ENCODE measurements around the gene PPP2CA. TPM values are rescaled to one million over a fixed set of nuclear protein-coding genes. Genes with fewer than 3 reads are reported as not detected.

PPP2CA gene
- total RNA-seq, 1 experiment from 2014 or later = 184 TPM

GRCh38 chr5:134195666-134196065, 30.2 kb downstream of the PPP2CA start:
- H3K27ac ChIP-seq (ENCODE audit: low read length) = no peak overlapping the region
- no peaks in the 10 kb centered on the region for H3K4me1 ChIP-seq (ENCODE audit: control insufficient read depth, insufficient read depth, low read length)
- peaks cover 43% of the 10 kb centered on the region for H3K36me3 ChIP-seq (ENCODE audit: control insufficient read depth, insufficient read depth, low read length)
- TF ChIP-seq POLR2AphosphoS5 (IDR thresholded peaks at IDR 0.05; ENCODE audit: low read depth, low read length) (no peak), SIN3A (IDR thresholded peaks at IDR 0.05; ENCODE audit: borderline replicate concordance, insufficient read depth, low read depth, low read length) (no peak), REST (IDR thresholded peaks at IDR 0.05; ENCODE audit: insufficient read depth in 1 of 2, low read depth in 2 of 2, low read length in 1 of 2) (no peak), TCF7L2 (IDR thresholded peaks at IDR 0.05; ENCODE audit: low read depth, low read length) (no peak), CTCF (IDR thresholded peaks at IDR 0.05) (no peak)
- no TSS peak for BruUV-seq (replicated peaks)
- no peaks in the 10 kb centered on the region for H3K27me3 ChIP-seq (ENCODE audit: control insufficient read depth, insufficient read depth, low read length)
- DNase-seq (ENCODE audit: low read depth, low spot score) (no peak), ATAC-seq (no peak)
- POLR2A ChIA-PET = no interaction called here
- no peaks in the 10 kb centered on the region for H3K9me3 ChIP-seq (ENCODE audit: control insufficient read depth, insufficient read depth, low read depth, low read length)
- in situ Hi-C loops (cut with HindIII; ENCODE audit: low pct_unique_long_range_greater_than_20kb, low sequenced_read_pairs) = no loop called here
- CTCF ChIA-PET = no interaction called here
- H3K4me3 ChIP-seq (ENCODE audit: low read depth in 2 of 2, low read length in 2 of 2) = no peak overlapping the region
- intact Hi-C loops (cut with micrococcal nuclease; ENCODE audit: unreplicated experiment) = no loop called here

GRCh38 chr5:134189031-134189430, 36.8 kb downstream of the PPP2CA start:
- ChIA-PET CTCF (no interaction called here), POLR2A (no interaction called here)
- Histone ChIP-seq H3K4me3 (ENCODE audit: low read depth in 2 of 2, low read length in 2 of 2) (no peak overlapping the region), H3K9me3 (ENCODE audit: control insufficient read depth, insufficient read depth, low read depth, low read length) (no peaks in the 10 kb centered on the region), H3K36me3 (ENCODE audit: control insufficient read depth, insufficient read depth, low read length) (no peaks in the 10 kb centered on the region), H3K4me1 (ENCODE audit: control insufficient read depth, insufficient read depth, low read length) (no peaks in the 10 kb centered on the region; the same call in 1 of the 2 replicates), H3K27me3 (ENCODE audit: control insufficient read depth, insufficient read depth, low read length) (no peaks in the 10 kb centered on the region), H3K27ac (ENCODE audit: low read length) (no peak overlapping the region)
- intact Hi-C loops (cut with micrococcal nuclease; ENCODE audit: unreplicated experiment) = no loop called here
- DNase-seq (ENCODE audit: low read depth, low spot score) (no peak), ATAC-seq (no peak)
- no peak for TF ChIP-seq REST (IDR thresholded peaks at IDR 0.05; ENCODE audit: insufficient read depth in 1 of 2, low read depth in 2 of 2, low read length in 1 of 2)
- no peak for TF ChIP-seq TCF7L2 (IDR thresholded peaks at IDR 0.05; ENCODE audit: low read depth, low read length)
- no peak for TF ChIP-seq POLR2AphosphoS5 (IDR thresholded peaks at IDR 0.05; ENCODE audit: low read depth, low read length)
- TF ChIP-seq SIN3A (IDR thresholded peaks at IDR 0.05; ENCODE audit: borderline replicate concordance, insufficient read depth, low read depth, low read length) = no peak
- no peak for TF ChIP-seq CTCF (IDR thresholded peaks at IDR 0.05)
- in situ Hi-C loops (cut with HindIII; ENCODE audit: low pct_unique_long_range_greater_than_20kb, low sequenced_read_pairs) = no loop called here
- BruUV-seq (replicated peaks) = no TSS peak
